ENCODE measurements around the gene DNAJC1. TPM values are rescaled to one million over a fixed set of nuclear protein-coding genes. Genes with fewer than 3 reads are reported as not detected.
"Not testable (repeated sequence)": the region's sequence is repeated elsewhere in the genome, so short reads cannot be mapped to it uniquely, and the experiment has no call there.

The DNAJC1 gene
- total RNA-seq, 1 experiment from 2014 or later, result 12.9 TPM

DNA sequence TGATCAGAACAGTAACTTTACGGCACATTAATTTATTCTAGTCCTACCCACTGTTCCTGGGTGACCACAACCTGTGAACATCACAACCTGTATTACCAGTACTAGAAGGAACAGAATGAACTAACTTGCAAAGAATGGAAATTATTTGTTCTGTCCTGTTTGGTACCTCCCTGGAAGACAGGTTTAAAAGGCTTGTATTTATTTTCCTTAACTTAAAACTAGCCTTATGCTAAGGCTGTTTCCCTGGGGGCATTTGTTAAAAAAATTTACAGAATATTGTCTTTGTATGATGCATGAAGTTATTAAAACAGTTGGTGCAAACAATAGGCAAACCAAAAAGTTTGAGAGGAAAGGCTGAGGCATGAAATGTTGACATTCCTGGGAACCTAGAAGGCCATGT, 132.7 kb downstream of the DNAJC1 start:
- ChIA-PET POLR2A (no interaction called here), CTCF (no interaction called here)
- TF ChIP-seq SIN3A (IDR thresholded peaks at IDR 0.05; ENCODE audit: borderline replicate concordance, insufficient read depth, low read depth, low read length) (no peak), POLR2AphosphoS5 (IDR thresholded peaks at IDR 0.05; ENCODE audit: low read depth, low read length) (no peak), TCF7L2 (IDR thresholded peaks at IDR 0.05; ENCODE audit: low read depth, low read length) (no peak)
- TF ChIP-seq, protein P1, sequence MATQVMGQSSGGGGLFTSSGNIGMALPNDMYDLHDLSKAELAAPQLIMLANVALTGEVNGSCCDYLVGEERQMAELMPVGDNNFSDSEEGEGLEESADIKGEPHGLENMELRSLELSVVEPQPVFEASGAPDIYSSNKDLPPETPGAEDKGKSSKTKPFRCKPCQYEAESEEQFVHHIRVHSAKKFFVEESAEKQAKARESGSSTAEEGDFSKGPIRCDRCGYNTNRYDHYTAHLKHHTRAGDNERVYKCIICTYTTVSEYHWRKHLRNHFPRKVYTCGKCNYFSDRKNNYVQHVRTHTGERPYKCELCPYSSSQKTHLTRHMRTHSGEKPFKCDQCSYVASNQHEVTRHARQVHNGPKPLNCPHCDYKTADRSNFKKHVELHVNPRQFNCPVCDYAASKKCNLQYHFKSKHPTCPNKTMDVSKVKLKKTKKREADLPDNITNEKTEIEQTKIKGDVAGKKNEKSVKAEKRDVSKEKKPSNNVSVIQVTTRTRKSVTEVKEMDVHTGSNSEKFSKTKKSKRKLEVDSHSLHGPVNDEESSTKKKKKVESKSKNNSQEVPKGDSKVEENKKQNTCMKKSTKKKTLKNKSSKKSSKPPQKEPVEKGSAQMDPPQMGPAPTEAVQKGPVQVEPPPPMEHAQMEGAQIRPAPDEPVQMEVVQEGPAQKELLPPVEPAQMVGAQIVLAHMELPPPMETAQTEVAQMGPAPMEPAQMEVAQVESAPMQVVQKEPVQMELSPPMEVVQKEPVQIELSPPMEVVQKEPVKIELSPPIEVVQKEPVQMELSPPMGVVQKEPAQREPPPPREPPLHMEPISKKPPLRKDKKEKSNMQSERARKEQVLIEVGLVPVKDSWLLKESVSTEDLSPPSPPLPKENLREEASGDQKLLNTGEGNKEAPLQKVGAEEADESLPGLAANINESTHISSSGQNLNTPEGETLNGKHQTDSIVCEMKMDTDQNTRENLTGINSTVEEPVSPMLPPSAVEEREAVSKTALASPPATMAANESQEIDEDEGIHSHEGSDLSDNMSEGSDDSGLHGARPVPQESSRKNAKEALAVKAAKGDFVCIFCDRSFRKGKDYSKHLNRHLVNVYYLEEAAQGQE (IDR thresholded peaks at IDR 0.05; ENCODE audit: insufficient read depth in 1 of 2, low read depth in 2 of 2, low read length in 1 of 2), result no peak
- TF ChIP-seq, protein P2, sequence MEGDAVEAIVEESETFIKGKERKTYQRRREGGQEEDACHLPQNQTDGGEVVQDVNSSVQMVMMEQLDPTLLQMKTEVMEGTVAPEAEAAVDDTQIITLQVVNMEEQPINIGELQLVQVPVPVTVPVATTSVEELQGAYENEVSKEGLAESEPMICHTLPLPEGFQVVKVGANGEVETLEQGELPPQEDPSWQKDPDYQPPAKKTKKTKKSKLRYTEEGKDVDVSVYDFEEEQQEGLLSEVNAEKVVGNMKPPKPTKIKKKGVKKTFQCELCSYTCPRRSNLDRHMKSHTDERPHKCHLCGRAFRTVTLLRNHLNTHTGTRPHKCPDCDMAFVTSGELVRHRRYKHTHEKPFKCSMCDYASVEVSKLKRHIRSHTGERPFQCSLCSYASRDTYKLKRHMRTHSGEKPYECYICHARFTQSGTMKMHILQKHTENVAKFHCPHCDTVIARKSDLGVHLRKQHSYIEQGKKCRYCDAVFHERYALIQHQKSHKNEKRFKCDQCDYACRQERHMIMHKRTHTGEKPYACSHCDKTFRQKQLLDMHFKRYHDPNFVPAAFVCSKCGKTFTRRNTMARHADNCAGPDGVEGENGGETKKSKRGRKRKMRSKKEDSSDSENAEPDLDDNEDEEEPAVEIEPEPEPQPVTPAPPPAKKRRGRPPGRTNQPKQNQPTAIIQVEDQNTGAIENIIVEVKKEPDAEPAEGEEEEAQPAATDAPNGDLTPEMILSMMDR (IDR thresholded peaks at IDR 0.05), result no peak
- ATAC-seq (no peak), DNase-seq (ENCODE audit: low read depth, low spot score) (no peak)
- Histone ChIP-seq H3K27me3 (ENCODE audit: control insufficient read depth, insufficient read depth, low read length) (no peaks in the 10 kb centered on the region), H3K4me1 (ENCODE audit: control insufficient read depth, insufficient read depth, low read length) (no peaks in the 10 kb centered on the region), H3K36me3 (ENCODE audit: control insufficient read depth, insufficient read depth, low read length) (no peaks in the 10 kb centered on the region), H3K27ac (ENCODE audit: low read length) (no peak overlapping the region), H3K4me3 (ENCODE audit: low read depth in 2 of 2, low read length in 2 of 2) (no peak overlapping the region), H3K9me3 (ENCODE audit: control insufficient read depth, insufficient read depth, low read depth, low read length) (no peaks in the 10 kb centered on the region; the same call in 1 of the 2 replicates)
- BruUV-seq (replicated peaks), result no TSS peak
- in situ Hi-C loops (cut with HindIII; ENCODE audit: low pct_unique_long_range_greater_than_20kb, low sequenced_read_pairs) (no loop called here), intact Hi-C loops (cut with micrococcal nuclease; ENCODE audit: unreplicated experiment) (no loop called here)

DNA sequence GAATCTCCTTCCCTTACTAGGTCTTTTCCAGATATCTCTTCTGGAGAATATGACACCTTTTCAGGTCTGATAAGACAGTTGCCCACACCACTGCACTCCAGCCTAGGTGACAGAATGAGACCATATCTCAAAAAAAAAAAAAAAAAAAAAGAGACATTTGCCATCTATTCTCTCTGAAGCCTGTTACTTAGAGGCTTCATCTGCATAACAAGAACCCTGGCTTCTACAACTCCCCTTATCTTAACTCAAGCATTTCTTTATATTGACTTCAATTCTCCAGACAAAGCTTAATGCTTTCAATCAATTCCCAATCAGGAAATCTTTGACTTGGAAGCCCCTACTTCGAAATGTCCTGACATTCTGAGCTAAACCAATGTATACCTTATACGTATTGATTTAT, 134.4 kb downstream of the DNAJC1 start:
- POLR2A ChIA-PET; H3K9me3 ChIP-seq (ENCODE audit: control insufficient read depth, insufficient read depth, low read depth, low read length); DNase-seq (ENCODE audit: low read depth, low spot score); in situ Hi-C loops (cut with HindIII; ENCODE audit: low pct_unique_long_range_greater_than_20kb, low sequenced_read_pairs); ATAC-seq; H3K4me3 ChIP-seq (ENCODE audit: low read depth in 2 of 2, low read length in 2 of 2); H3K36me3 ChIP-seq (ENCODE audit: control insufficient read depth, insufficient read depth, low read length); H3K27ac ChIP-seq (ENCODE audit: low read length); H3K4me1 ChIP-seq (ENCODE audit: control insufficient read depth, insufficient read depth, low read length); BruUV-seq (replicated peaks); H3K27me3 ChIP-seq (ENCODE audit: control insufficient read depth, insufficient read depth, low read length); CTCF ChIA-PET; intact Hi-C loops (cut with micrococcal nuclease; ENCODE audit: unreplicated experiment): not testable (repeated sequence)

DNA sequence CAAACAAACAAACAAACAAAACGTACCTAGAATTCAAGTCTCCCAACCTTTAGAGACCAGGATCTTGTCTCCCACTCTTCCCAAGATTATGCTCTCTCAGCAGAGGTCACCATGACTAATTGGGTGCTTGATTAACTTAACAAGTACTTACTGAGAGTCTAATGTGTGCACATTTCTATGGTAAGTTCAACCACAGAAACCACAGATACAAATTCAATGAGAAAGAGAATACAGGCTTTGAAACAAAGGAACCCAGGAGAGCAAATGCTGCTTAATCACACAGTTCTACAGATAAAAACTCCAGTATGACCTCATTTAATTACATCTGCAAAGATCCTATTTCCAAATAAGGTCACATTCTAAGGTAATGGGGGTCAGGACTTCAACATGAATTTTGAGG, 142.8 kb downstream of the DNAJC1 start:
- H3K9me3 ChIP-seq (ENCODE audit: control insufficient read depth, insufficient read depth, low read depth, low read length), result no peaks in the 10 kb centered on the region
- no TSS peak for BruUV-seq (replicated peaks)
- no peak overlapping the region for H3K27ac ChIP-seq (ENCODE audit: low read length)
- ATAC-seq (no peak), DNase-seq (ENCODE audit: low read depth, low spot score) (no peak)
- TF ChIP-seq TCF7L2 (IDR thresholded peaks at IDR 0.05; ENCODE audit: low read depth, low read length) (no peak), SIN3A (IDR thresholded peaks at IDR 0.05; ENCODE audit: borderline replicate concordance, insufficient read depth, low read depth, low read length) (no peak), POLR2AphosphoS5 (IDR thresholded peaks at IDR 0.05; ENCODE audit: low read depth, low read length) (no peak)
- TF ChIP-seq, protein P1 (IDR thresholded peaks at IDR 0.05; ENCODE audit: insufficient read depth in 1 of 2, low read depth in 2 of 2, low read length in 1 of 2), result no peak
- TF ChIP-seq, protein P2 (IDR thresholded peaks at IDR 0.05), result no peak
- ChIA-PET CTCF (no interaction called here), POLR2A (no interaction called here)
- intact Hi-C loops (cut with micrococcal nuclease; ENCODE audit: unreplicated experiment), result no loop called here
- H3K4me3 ChIP-seq (ENCODE audit: low read depth in 2 of 2, low read length in 2 of 2), result no peak overlapping the region
- no peaks in the 10 kb centered on the region for H3K27me3 ChIP-seq (ENCODE audit: control insufficient read depth, insufficient read depth, low read length)
- no peaks in the 10 kb centered on the region for H3K36me3 ChIP-seq (ENCODE audit: control insufficient read depth, insufficient read depth, low read length)
- in situ Hi-C loops (cut with HindIII; ENCODE audit: low pct_unique_long_range_greater_than_20kb, low sequenced_read_pairs), result no loop called here
- H3K4me1 ChIP-seq (ENCODE audit: control insufficient read depth, insufficient read depth, low read length), result no peaks in the 10 kb centered on the region

All from Panc1 (cell line).